PC-3 (cell line): ENCODE data around the gene PARD6B. TPM values are rescaled to one million over a fixed set of nuclear protein-coding genes. Genes with fewer than 3 reads are reported as not detected.

ENCODE experiments used
- ATAC-seq: fragments of 200-7000 bp; cut with Tn5 transposase; 2 replicates; pipeline ENCODE4 v1.9.1; 2020; ENCODE audit warnings: mild to moderate bottlenecking, moderate library complexity
- BruUV-seq: library from RNA; stranded (reverse); fragments of 400-500 nt; replicated peaks from 2 replicates; lab custom pipeline; 2021; lab: Mats Ljungman, UMichigan
- CTCF ChIA-PET: fragments of 300-600 bp; sonication (Branson Sonifier 250); formaldehyde crosslinking; loops from one replicate; lab custom pipeline; 2022; ENCODE audit warnings: antibody characterized with exemption; lab: Charles Lee
- POLR2A ChIA-PET: fragments of 300-600 bp; sonication (Branson Sonifier 250); formaldehyde crosslinking; loops from one replicate; lab custom pipeline; 2022; ENCODE audit warnings: antibody characterized with exemption; ENCODE audit not compliant: unreplicated experiment; lab: Charles Lee
- DNase-seq: peaks from one replicate; pipeline ENCODE4 v3.0.0-alpha.2; 2015
- H2AFZ ChIP-seq: fragments of 300-600 bp; sonication (generic); 2 replicates; pipeline ENCODE4 v1.6.0; 2016; ENCODE audit warnings: antibody characterized with exemption, low read length
- H3F3A ChIP-seq: fragments of 300-600 bp; sonication (generic); one replicate; pipeline ENCODE4 v1.6.0; 2017; ENCODE audit warnings: antibody characterized with exemption, low read length, control low read depth, mild to moderate bottlenecking; ENCODE audit not compliant: unreplicated experiment
- H3K27ac ChIP-seq: fragments of 300-600 bp; sonication (generic); 2 replicates; pipeline ENCODE4 v1.5.1; 2016; ENCODE audit warnings: mild to moderate bottlenecking, low read length
- H3K27me3 ChIP-seq: fragments of 300-600 bp; sonication (generic); 2 replicates; pipeline ENCODE4 v1.6.1; 2016; ENCODE audit warnings: low read length, mixed read lengths
- H3K36me3 ChIP-seq: fragments of 300-600 bp; sonication (generic); 2 replicates; pipeline ENCODE4 v1.6.1; 2016; ENCODE audit warnings: low read depth, mixed run types, low read length, mixed read lengths
- H3K4me1 ChIP-seq: fragments of 300-600 bp; sonication (generic); 2 replicates; pipeline ENCODE4 v1.5.1; 2016; ENCODE audit warnings: low read length; ENCODE audit not compliant: insufficient read depth
- H3K4me2 ChIP-seq: fragments of 300-600 bp; sonication (generic); 2 replicates; pipeline ENCODE4 v1.6.0; 2016; ENCODE audit warnings: low read length
- H3K4me3 ChIP-seq: fragments of 300-600 bp; sonication (generic); 2 replicates; pipeline ENCODE4 v1.5.1; 2016; ENCODE audit warnings: mild to moderate bottlenecking, low read length, mixed read lengths
- H3K79me2 ChIP-seq: fragments of 300-600 bp; sonication (generic); 2 replicates; pipeline ENCODE4 v1.6.1; 2017; ENCODE audit warnings: low read length, mixed read lengths
- H3K9ac ChIP-seq: fragments of 300-600 bp; sonication (generic); 2 replicates; pipeline ENCODE4 v1.6.0; 2016; ENCODE audit warnings: mild to moderate bottlenecking, low read length
- H3K9me2 ChIP-seq: fragments of 300-600 bp; sonication (generic); replicated peaks from 2 replicates; pipeline ENCODE4 v1.6.1; 2016; ENCODE audit warnings: mixed run types, low read length, mixed read lengths
- H3K9me3 ChIP-seq: fragments of 300-600 bp; sonication (generic); 2 replicates; pipeline ENCODE4 v1.6.1; 2016; ENCODE audit warnings: low read length, mixed read lengths
- H4K20me1 ChIP-seq: fragments of 300-600 bp; sonication (generic); 2 replicates; pipeline ENCODE4 v1.6.1; 2016; ENCODE audit warnings: low read length, mixed read lengths
- EZH2 ChIP-seq: fragments of 300-600 bp; sonication (generic); IDR thresholded peaks from one replicate; pipeline ENCODE4 v1.6.1; 2017; ENCODE audit warnings: antibody characterized with exemption, mild to moderate bottlenecking, low read length; ENCODE audit not compliant: unreplicated experiment
- EZH2phosphoT487 ChIP-seq: fragments of 300-600 bp; sonication (generic); IDR thresholded peaks from 2 replicates; pipeline ENCODE4 v1.6.1; 2018; ENCODE audit warnings: mild to moderate bottlenecking, antibody characterized with exemption, low read length, borderline replicate concordance
- intact Hi-C: fragments of 100-400 bp; cut with micrococcal nuclease; formaldehyde crosslinking; loops from 2 replicates; pipeline ENCODE4 v1.9.0; 2023
- total RNA-seq: library from RNA; depleted of rRNA; stranded (reverse); fragments of >200 nt; gene quantifications from 2 replicates; pipeline ENCODE4 v1.2.3, GENCODE V29; 2014
- TF ChIP-seq, protein P1 (sequence below): fragments of 300-600 bp; sonication (generic); conservative IDR thresholded peaks from 2 replicates; pipeline ENCODE4 v1.5.1; 2017; ENCODE audit warnings: antibody characterized with exemption, low read depth, mild to moderate bottlenecking, low read length

PARD6B gene
- total RNA-seq, 1 experiment from 2014 or later: 4.3 TPM

DNA sequence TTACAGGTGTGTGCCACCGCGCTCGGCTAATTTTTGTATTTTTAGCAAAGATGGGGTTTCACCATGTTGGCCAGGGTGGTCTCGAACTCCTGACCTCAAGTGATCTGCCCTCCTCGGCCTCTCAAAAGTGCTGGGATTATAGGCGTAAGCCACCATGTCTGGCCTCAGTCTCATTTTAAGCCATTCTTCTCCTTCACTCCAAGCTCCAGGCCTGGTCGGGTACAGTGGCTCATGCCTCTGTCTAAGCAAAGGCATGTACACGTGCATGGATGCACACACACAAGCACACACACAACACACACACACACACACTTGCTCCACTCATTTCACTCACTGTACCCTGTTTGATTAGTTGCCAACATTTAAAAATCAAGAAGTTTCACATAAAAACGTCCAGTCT, 7.7 kb upstream of the PARD6B start:
- DNase-seq: no peak
- no peak overlapping the region for H2AFZ ChIP-seq
- H3K27me3 ChIP-seq: no peaks in the 10 kb centered on the region
- ATAC-seq: no peak
- BruUV-seq: no TSS peak
- peaks cover 21% of the 10 kb centered on the region for H3K4me1 ChIP-seq
- intact Hi-C loops: no loop called here
- H3K36me3 ChIP-seq: no peaks in the 10 kb centered on the region
- CTCF ChIA-PET: no interaction called here
- TF ChIP-seq, protein P1, sequence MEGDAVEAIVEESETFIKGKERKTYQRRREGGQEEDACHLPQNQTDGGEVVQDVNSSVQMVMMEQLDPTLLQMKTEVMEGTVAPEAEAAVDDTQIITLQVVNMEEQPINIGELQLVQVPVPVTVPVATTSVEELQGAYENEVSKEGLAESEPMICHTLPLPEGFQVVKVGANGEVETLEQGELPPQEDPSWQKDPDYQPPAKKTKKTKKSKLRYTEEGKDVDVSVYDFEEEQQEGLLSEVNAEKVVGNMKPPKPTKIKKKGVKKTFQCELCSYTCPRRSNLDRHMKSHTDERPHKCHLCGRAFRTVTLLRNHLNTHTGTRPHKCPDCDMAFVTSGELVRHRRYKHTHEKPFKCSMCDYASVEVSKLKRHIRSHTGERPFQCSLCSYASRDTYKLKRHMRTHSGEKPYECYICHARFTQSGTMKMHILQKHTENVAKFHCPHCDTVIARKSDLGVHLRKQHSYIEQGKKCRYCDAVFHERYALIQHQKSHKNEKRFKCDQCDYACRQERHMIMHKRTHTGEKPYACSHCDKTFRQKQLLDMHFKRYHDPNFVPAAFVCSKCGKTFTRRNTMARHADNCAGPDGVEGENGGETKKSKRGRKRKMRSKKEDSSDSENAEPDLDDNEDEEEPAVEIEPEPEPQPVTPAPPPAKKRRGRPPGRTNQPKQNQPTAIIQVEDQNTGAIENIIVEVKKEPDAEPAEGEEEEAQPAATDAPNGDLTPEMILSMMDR: no peak
- no peak for TF ChIP-seq EZH2phosphoT487
- TF ChIP-seq EZH2: no peak
- no peaks in the 10 kb centered on the region for H3K9me3 ChIP-seq
- H4K20me1 ChIP-seq: no peaks in the 10 kb centered on the region
- no peaks in the 10 kb centered on the region for H3K9me2 ChIP-seq
- H3K79me2 ChIP-seq: no peaks in the 10 kb centered on the region
- H3K9ac ChIP-seq: no peak overlapping the region
- H3K4me3 ChIP-seq: no peak overlapping the region
- H3F3A ChIP-seq: no peaks in the 10 kb centered on the region
- POLR2A ChIA-PET: no interaction called here
- H3K4me2 ChIP-seq: no peak overlapping the region
- no peak overlapping the region for H3K27ac ChIP-seq

DNA sequence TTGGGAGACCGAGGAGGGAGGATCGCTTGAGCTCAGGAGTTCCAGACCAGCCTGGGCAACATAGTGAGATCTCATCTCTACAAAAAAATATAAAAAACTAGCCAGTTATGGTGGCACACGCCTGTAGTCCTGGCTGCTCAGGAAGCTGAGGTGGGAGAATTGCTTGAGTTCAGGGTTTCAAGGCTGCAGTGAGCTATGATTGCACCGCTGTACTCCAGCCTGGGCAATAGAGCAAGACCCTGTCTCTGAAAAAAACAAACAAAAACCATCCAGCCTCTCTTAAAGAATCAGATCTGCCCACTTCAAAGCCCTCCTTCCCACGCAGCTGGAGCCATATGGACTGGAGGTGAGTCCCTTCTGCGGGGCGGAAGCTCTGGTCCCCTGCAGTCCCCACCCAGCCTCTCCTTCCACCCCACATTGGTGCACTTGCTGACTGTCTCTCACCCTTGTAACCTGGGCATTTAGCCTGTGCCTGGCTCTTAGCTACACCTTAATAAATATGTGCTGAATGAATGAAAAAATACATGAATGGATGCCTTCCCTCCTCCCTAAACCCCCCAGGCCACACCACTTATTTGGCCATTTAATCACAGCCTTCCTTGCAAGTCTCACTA, 7.2 kb upstream of the PARD6B start:
- peak overlapping the region; percentile 72 for H3K27ac ChIP-seq
- H3K4me1 ChIP-seq: peaks cover 27% of the 10 kb centered on the region
- no peaks in the 10 kb centered on the region for H3F3A ChIP-seq
- peak overlapping the region; percentile 26; the same call in 1 of the 2 replicates for H3K9ac ChIP-seq
- ChIA-PET CTCF (interaction anchor here (1.0 to 1.4 kb wide), 3 partner anchors 11 to 61 kb away, joined by 3 to 4 read pairs (median 4); no protein-coding TSS in a partner anchor), POLR2A (no interaction called here)
- ATAC-seq (no peak), DNase-seq (no peak)
- peak overlapping the region; percentile 67 for H3K4me2 ChIP-seq
- H3K27me3 ChIP-seq: no peaks in the 10 kb centered on the region
- peak overlapping the region; percentile 75 for H2AFZ ChIP-seq
- intact Hi-C loops: no loop called here
- TF ChIP-seq EZH2: no peak
- TF ChIP-seq, protein P1: no peak
- no peaks in the 10 kb centered on the region for H3K79me2 ChIP-seq
- H3K36me3 ChIP-seq: no peaks in the 10 kb centered on the region
- BruUV-seq: no TSS peak
- no peaks in the 10 kb centered on the region for H3K9me2 ChIP-seq
- no peaks in the 10 kb centered on the region for H4K20me1 ChIP-seq
- H3K9me3 ChIP-seq: no peaks in the 10 kb centered on the region
- peak overlapping the region; percentile 31; the same call in 1 of the 2 replicates for H3K4me3 ChIP-seq
